ENCODE results near the gene GNAI3. TPM values are rescaled to one million over a fixed set of nuclear protein-coding genes. Genes with fewer than 3 reads are reported as not detected.

Gene GNAI3
- total and polyA plus RNA-seq, 2 donors (not counting 3 experiments of a cell fraction or from before 2014, with no cell fraction given), result 5.0 to 14.0 TPM

DNA sequence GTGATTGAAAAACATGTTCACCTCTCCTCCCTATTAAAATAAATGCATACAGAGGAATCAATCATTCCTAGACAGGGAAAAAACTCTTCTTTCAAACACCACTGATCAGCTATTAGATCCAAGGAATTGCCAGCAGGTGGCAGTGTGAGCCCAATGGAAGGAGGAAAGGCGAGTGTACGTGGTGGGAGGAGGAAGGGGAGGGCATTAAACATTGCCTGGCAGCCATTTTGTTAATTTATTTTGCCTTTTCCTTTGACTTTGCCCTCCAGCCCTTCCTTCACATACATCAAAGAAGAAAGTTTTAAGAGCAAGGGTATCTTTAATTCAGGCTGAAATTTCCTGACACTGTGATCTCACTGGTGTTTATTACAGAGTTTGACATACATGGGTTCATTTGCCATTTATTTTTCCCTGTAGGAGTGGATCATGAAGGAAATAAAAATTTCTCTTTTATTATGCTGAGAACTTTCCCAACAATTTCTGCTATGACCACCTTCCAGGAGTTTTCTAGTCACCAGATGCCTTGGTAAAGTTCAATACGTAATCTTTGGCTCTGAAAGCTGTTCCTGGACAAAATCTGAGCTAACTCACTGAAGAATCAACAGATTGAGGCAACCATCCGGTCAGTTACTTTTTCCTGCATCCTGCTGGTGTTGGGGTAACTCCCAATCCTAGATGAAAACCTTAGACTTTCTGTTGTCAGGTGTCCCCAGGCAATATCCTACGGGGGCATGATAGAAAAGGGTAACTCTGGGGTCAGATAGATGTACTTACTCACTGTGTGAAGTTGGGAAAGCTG lies 1.9 kb upstream of the GNAI3 start:
- H3K27ac ChIP-seq (ENCODE audit: insufficient read depth, low read depth, low read length), result peak overlapping the region; percentile 87
- dilution Hi-C loops (cut with MboI; ENCODE audit: extremely low pct_ligation_motif_present, low sequenced_read_pairs) (no loop called here), intact Hi-C loops (cut with micrococcal nuclease) (loop anchor here (1.0 to 10.0 kb wide), 6 partner anchors 75 to 438 kb away; partner anchors contain the start of gene AHCYL1)
- H3K4me3 ChIP-seq (replicated peaks in 1 of 3; ENCODE audit: insufficient read depth in 1 of 3, low read depth in 1 of 3, low read length in 3 of 3), result peak overlapping the region in 1 of 3 experiments; percentile 98
- CTCF ChIA-PET, result interaction anchor here (0.6 to 4.9 kb wide), 56 partner anchors 8 to 465 kb away, joined by 3 to 565 read pairs (median 4); partner anchors contain the start of genes AHCYL1, AMPD2, EPS8L3 and GNAT2
- DNase-seq (ENCODE audit: low read depth, low spot score), result peak; percentile 88
- H3K9ac ChIP-seq (replicated peaks; ENCODE audit: extremely low read depth, insufficient read depth, low read length), result peak overlapping the region; percentile 97
- H3K36me3 ChIP-seq (ENCODE audit: control insufficient read depth in 2 of 2, extremely low read depth in 1 of 2, insufficient read depth in 2 of 2, low read length in 2 of 2), result no peaks in the 10 kb centered on the region
- no peaks in the 10 kb centered on the region for H4K20me1 ChIP-seq (replicated peaks; ENCODE audit: control insufficient read depth, extremely low read depth, insufficient read depth, low read length)
- H3K79me2 ChIP-seq (ENCODE audit: control insufficient read depth, insufficient read depth, low read length), result peaks cover 39% of the 10 kb centered on the region
- no peak for TF ChIP-seq MYC (IDR thresholded peaks at IDR 0.05; ENCODE audit: low read depth, low read length)
- TF ChIP-seq POLR2A (IDR thresholded peaks at IDR 0.05; ENCODE audit: low read depth, low read length), result peak; percentile 45
- no peak for TF ChIP-seq FOS (IDR thresholded peaks at IDR 0.05; ENCODE audit: borderline replicate concordance, insufficient read depth, low read length)
- TF ChIP-seq POLR2AphosphoS5 (IDR thresholded peaks at IDR 0.05; ENCODE audit: insufficient read depth, low read depth, low read length), result no peak
- TF ChIP-seq, protein P1, sequence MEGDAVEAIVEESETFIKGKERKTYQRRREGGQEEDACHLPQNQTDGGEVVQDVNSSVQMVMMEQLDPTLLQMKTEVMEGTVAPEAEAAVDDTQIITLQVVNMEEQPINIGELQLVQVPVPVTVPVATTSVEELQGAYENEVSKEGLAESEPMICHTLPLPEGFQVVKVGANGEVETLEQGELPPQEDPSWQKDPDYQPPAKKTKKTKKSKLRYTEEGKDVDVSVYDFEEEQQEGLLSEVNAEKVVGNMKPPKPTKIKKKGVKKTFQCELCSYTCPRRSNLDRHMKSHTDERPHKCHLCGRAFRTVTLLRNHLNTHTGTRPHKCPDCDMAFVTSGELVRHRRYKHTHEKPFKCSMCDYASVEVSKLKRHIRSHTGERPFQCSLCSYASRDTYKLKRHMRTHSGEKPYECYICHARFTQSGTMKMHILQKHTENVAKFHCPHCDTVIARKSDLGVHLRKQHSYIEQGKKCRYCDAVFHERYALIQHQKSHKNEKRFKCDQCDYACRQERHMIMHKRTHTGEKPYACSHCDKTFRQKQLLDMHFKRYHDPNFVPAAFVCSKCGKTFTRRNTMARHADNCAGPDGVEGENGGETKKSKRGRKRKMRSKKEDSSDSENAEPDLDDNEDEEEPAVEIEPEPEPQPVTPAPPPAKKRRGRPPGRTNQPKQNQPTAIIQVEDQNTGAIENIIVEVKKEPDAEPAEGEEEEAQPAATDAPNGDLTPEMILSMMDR (IDR thresholded peaks at IDR 0.05; ENCODE audit: extremely low read depth in 1 of 2, insufficient read depth in 1 of 2, low read depth in 1 of 2, low read length in 2 of 2), result peak; percentile 74 to 82
- TF ChIP-seq, protein P2, sequence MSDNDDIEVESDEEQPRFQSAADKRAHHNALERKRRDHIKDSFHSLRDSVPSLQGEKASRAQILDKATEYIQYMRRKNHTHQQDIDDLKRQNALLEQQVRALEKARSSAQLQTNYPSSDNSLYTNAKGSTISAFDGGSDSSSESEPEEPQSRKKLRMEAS (IDR thresholded peaks at IDR 0.05; ENCODE audit: insufficient read depth, insufficient read length), result no peak
- TF ChIP-seq JUN (IDR thresholded peaks at IDR 0.05; ENCODE audit: borderline replicate concordance, insufficient read depth, insufficient read length, low read depth), result no peak
- peak overlapping the region; percentile 9 for H2AFZ ChIP-seq (ENCODE audit: low read depth, low read length)
- BruUV-seq (replicated peaks), result no TSS peak
- POLR2A ChIA-PET, result interaction anchor here (0.9 to 1.5 kb wide), 2 partner anchors 14 to 94 kb away, joined by 3 to 7 read pairs; no protein-coding TSS in a partner anchor
- no peaks in the 10 kb centered on the region for H3K9me3 ChIP-seq (replicated peaks; ENCODE audit: control insufficient read depth, insufficient read depth, low read length)
- H3K4me1 ChIP-seq (ENCODE audit: control insufficient read depth, extremely low read depth, insufficient read depth, low read length), result peaks cover 29% of the 10 kb centered on the region
- peaks cover 2% of the 10 kb centered on the region for H3K9me1 ChIP-seq (replicated peaks; ENCODE audit: control insufficient read depth, extremely low read depth, insufficient read depth, low read length)
- peaks cover 0 to 2% of the 10 kb centered on the region in 2 experiments for H3K27me3 ChIP-seq (ENCODE audit: control insufficient read depth in 2 of 2, insufficient read depth in 2 of 2, low read length in 2 of 2)
- peak; percentile 87 for FAIRE-seq
- H3K4me2 ChIP-seq (ENCODE audit: insufficient read depth, low read length), result peak overlapping the region; percentile 95

Data from endothelial cell of umbilical vein (primary cell).